NCI-H1694 (cell line): ENCODE data around the gene UNC5CL.
A peak's percentile ranks its signal among the peaks of the same experiment; 100 is the strongest.

ENCODE experiments used
- DNase-seq: peaks from one replicate; lab custom pipeline; 2025; lab: John Stamatoyannopoulos, UW

Gene UNC5CL

DNA sequence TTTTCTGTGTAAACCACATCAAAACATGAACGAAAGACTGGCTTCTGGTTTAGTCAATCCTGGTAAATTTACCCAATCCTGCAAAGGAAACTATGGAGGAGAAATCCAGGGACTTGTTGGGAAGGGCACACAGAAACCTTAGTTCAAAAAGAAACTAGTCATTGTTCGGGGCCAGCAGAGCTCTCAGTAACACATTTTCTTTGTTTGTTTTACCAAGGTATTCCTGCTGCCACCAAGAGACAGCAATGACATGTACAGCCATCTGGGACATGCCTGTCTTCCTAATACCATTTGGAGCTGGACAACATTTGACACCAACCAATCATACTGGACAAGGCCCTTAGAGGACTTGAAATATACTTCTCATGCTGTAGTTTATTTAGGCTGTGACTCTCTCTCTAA is 24.9 kb upstream of the UNC5CL start:
- no peak for DNase-seq

DNA sequence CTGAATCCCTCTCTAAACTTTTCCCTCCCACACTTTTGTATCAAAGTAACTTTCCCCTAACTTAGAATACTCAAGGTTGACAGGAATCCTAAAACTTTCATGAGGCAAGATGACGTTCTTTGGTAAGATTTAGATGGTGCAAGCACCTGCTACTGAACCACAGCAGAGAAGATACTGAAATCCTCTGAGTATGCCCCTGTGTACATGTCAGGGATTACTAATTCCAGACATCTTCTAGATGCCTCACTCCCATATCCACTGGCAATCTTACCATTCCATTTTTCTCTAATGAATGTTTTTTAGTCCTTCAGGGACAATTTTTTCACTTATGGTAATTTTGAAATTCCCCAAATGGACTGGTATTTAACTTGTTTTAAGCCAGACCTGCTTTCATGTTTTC is 23.0 kb upstream of the UNC5CL start:
- no peak for DNase-seq

DNA sequence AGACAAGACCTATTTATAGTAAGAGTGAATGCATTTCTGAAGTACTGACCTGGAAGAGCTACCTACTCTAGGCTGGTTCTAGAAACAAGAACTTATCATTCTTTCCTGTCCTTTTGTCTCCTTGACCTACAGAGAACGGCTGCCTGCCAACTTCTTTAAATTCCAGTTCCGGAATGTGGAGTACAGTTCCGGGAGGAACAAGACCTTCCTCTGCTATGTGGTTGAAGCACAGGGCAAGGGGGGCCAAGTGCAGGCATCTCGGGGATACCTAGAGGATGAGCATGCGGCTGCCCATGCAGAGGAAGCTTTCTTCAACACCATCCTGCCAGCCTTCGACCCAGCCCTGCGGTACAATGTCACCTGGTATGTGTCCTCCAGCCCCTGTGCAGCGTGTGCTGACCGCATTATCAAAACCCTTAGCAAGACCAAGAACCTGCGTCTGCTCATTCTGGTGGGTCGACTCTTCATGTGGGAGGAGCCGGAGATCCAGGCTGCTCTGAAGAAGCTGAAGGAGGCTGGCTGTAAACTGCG is 22.2 kb upstream of the UNC5CL start:
- no peak for DNase-seq

DNA sequence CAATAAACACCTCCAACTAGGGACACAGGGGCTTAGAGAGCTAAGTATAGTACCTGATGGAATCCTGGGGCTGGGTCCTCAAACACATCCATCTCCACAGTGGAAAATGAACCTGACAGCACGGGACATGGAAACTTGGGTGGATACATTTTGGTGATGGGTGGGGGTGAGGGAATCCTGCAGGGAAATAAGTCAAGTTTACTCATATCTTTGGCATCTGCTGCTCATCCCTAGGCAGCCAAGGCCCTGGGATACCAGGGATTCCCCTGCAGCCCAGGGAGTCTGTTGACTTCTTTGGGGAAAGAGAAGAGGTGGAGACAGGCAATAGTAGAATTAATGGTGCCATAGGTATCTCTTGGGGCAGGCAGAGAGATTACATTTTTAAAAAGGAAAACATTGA is 20.5 kb upstream of the UNC5CL start:
- DNase-seq: no peak

DNA sequence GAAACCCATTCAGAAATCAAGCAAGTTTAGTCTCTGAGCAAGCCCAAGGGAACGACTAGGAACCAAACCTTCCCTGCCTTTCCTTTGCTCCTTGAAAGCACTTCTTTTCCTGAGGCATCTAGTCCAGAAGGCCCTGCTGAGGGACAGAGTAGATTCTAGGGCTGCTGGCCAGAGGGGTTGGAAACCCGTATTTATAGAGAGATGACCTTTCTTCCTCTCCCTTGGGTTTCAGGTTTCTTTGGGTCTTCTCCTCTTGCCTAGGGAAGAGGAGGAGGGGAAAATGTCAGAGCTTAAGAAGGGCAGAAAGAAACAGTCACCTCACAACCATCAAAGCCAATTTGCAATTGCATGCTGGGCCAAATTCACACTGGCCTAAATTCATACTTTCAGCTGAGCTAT is 19.8 kb upstream of the UNC5CL start:
- no peak for DNase-seq

DNA sequence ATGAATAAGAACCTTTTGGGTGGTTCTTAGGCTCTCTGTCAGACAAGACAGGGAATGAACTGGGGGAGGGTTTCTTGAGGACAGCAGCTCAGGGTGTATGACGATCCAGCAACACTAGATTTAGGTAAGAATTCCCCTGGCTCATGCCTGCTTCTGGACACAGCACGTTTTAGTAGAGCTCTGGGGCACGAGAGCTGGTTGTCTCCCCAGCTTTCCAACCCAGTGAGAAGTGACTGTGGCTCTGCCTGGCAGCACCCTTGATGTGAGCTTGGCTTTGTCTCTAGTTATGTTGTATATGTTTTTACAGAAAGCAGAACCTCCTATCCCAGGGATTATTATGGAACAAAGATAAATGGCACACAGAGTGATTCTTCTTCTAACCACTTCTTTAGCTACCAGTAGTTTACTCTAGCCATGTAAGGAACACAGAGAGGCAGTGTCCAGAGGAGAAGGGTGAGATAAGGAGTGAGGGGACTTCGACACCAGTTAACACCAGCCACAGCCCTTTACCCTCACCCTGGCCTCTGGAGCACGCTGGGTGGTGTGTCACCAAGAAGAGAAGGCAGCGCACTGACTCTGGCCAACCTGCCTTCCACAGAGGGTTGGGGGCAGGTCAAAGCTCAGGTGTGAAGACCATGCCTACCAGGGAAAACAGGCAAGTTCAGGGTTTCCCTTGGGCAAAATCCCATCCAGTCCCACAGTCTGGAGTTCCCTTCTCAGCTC is 17.9 kb upstream of the UNC5CL start:
- no peak for DNase-seq

DNA sequence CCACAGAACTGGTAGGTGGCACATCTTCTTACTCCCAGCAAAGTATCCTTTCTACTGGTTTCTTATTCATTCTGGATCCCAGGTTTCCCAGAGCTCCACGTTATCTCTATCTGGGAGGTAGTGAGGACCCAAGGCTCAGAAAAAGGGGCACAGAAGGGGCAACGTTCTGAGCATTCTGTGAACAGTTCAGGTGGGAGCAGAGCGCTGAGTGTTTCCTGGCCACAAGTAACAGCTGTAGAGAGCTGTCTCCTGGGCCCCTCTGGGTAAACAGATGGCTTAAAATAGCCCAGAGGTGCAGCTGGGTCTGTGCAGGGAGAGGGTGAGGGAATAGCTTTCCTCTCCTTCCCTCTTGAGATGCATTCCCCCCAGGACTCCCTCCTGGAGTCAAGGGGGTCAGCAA is 16.1 kb upstream of the UNC5CL start:
- DNase-seq: peak; percentile 44

DNA sequence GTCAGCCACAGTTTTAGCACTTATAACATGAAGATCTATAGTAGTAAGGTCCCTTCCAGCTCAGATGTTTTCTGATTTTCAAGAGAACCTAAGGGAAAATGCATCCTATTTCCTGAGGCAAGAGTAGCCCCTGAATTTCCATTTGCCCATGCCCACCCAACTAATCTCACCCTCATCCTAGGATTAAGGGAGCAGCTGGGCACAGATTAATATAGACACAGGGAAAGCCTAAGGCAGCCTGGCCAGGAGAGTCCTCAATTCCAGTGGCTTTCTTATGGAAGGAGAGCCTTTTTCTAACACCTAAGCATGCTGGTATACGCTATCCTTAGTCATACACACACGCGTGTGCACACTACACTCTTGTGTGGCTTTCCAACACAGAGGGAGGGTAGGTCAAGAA is 15.5 kb upstream of the UNC5CL start:
- no peak for DNase-seq

DNA sequence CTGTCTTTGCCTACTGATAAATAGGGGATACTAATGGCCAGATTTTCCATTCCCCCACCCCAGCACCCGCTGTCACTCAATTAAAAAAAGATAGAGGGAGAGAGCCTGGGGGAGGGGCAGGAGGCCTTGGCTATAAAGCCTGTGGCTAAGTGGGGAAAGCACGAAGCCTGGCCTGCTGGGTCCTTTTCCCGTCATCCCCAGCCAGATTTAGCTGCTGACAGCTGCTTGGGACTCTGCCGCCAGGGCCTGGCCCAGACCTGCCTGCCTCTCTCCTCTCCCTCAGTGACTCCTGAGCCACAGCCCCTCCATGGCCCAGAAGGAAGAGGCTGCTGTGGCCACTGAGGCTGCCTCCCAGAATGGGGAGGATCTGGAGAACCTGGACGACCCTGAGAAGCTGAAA is 14.0 kb upstream of the UNC5CL start, which contains the start of gene APOBEC2:
Gene APOBEC2, plus strand, starts transcription at position 162 of the 400 bp plus-strand sequence. Its CDS starts 146 bp downstream, at position 308.
- peak; percentile 17 for DNase-seq

DNA sequence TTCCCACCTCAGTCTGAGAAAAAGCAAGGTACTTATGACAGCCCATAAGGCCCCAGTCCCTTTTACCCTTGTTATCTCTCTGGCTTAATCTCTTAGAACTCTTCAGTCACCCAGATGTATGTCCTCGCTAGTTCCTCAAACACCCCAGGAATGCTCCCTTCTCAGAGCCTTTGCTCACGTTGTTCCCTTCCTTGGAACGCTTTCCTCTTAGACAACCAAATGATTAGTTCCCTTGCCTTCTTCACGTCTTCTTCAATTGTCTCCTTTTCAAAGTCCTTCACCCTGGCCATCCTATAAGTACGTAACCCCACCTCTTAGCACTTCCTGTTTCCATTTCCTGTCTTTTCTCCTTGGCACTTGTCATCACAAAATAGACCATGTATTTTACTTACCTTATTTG is 12.9 kb upstream of the UNC5CL start:
- DNase-seq: no peak

DNA sequence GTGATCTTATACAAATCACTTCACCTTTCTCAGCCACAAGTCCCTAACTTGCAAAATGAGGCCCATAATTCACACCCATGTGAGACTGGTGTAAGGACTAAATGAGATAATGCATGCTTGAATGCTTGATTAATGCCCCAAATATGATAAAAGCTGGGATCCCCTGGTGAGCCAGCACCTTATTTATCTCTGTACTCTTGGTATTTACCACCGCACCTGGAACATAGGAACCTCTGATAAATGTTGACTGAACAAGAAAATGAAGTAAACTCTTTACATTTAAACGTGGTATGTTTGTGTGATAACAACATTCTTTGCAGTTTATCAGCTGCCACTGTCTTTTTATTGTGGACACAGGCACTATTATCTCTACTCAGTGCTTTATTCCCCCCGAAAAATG is 11.5 kb upstream of the UNC5CL start:
- no peak for DNase-seq

DNA sequence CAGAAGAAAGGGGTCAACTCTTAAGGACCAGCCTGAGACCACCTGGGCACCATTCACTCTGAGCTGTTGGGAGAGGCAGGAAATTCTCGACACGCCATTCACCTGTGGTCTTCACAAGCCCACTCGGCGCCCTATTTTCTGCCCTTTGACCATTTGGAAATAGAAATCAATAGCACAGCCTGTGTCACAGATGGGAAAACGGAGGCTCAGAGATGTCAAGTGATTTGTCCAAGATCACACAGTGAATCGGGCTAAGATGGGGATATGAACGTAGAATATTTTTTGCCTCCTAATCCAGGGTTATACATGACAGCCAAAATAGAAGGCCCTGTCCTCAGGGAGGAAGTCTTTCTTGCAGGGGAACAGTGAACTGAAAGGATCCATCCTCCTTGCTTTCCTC is 10.9 kb upstream of the UNC5CL start:
- no peak for DNase-seq

DNA sequence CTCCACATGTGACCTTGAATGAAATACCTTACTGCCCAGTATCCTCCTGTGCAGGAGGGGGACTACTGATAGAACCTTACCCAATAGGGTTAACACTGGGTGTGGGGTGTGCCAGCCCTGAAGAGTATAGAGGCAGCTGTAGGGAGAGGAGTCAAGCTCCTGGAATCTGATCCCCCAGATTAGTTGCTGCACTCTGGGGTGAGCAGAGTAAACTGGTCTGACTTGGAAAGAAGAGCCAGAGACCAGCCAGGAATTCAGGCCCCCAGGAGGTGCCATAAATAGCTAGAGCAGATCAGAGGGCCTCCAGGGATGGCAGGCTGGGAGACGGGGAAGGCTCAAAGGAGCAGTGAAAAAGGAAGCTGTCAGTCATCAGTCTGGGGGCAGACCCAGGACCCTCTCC is 10.5 kb upstream of the UNC5CL start:
- DNase-seq: no peak

DNA sequence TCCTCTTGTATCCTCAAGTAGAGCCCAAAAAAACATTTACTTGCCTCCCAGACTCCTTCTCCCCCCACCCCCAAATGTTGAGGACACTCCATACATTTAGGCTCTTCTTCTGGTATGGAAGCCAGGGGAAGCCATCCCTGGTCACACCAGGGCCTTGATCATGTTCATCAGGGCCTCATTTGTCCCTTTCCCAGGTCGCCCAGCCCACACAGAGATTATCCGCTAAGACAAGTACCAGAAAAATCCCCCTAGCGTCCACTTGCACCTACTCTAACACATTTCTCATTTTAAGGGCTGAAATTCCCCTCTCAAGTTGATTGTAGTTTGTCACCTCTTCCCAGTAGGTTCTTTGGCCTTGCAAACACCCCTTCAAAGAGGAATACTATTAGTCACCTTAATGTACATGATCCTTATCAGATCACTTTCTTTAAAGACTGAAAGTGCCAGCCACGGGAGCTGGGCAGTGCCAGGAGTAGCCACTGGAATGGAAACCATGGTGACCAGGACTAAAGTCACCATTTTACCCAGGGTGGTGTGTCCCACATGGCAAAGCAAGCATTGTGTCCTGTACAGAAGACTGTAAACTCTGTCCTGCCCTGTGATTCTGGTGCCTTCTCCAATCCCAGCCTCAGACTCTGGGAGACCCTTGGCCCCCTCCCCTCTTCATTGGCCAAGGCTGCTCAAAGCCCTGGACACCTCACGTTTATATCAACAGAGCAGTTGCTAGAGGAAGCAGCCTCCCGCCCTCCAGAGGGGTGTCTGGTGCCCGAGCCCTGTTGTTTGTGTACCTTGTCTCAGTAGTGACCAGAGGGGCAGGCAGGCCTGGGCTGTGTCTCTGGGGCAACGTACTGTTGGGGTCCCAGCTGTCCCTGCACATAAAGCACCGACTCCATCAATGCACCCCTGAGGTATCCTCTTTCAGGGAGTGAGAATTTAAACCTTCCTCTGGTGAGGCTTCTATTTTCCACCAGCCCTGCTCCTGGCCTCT is 9.0 kb upstream of the UNC5CL start:
- no peak for DNase-seq

DNA sequence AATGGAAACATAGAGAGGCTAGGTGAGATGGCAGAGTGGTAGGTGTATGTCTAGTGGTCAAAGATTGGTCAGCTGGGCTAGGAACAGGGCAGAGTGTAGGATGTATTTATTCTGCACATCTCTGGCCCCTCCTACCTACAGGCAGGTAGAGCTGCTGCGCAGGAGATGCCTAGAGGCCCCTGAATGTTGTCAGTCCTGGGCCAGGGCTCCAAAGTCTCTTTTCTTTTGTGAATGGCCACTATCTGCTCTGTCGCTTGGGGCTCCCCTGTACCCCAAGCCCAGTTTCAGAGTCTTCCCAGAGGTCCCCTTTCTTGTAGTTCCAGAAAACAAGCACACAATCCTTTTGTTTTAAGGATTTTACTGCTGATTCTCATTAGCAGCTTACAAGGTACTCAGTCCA is 8.3 kb upstream of the UNC5CL start:
- DNase-seq: no peak

DNA sequence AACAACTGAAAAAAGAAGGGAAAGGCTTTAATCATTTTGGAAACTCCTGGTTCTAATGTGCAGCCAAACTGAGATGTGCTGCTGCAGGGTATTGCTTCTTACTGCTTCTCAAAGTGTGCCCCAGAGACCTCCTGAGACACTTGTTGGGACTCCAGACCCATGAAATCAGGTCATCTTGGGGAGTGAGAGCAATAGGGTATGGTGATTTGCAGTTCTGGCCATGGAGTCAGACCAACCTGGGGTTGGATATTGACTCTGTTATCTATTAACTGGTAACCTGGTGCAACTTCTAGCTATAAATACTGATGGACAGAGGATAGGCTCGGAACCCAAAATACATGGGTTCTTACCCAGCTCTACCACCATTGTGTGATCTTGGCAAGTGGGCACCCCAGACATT is 7.1 kb upstream of the UNC5CL start:
- DNase-seq: no peak

DNA sequence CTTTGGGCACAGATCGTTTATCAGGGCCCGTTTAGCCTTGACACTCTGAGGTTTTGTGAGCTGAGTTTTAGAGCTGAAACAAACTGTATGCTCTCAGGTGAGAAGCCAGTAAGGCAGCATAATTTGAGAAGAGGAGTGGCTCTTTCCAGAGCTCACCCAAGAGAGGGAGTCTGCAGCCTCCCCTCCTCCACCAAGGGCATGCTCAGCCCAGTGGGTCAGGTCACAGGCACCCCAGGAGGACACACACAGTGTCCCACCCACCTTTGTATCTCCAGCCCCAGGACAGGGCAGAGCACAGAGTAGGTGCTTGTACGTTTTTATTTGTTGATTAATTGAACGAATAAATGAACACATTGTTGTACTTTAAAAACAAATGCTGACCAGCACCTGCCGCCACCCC is 6.6 kb upstream of the UNC5CL start:
- DNase-seq: no peak

DNA sequence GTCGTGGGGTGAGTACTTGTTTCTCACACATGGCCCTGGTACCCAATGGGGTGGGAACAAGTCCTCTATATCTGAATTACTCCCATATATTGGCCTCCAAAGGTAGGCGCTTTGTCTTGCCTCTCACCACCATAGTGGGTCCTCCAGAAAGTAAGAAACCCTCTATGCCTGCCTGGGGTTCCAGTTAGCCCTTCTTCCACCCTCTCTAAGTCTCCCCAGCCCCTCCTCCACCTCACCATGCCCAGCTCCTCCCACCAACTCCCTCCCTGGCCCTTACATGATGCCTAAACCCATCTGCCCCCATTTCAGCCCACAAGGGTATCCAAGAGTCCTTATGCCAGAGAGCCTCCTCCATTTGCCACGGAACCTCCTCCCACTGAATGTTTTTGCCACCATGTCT is 4.1 kb upstream of the UNC5CL start:
- no peak for DNase-seq

DNA sequence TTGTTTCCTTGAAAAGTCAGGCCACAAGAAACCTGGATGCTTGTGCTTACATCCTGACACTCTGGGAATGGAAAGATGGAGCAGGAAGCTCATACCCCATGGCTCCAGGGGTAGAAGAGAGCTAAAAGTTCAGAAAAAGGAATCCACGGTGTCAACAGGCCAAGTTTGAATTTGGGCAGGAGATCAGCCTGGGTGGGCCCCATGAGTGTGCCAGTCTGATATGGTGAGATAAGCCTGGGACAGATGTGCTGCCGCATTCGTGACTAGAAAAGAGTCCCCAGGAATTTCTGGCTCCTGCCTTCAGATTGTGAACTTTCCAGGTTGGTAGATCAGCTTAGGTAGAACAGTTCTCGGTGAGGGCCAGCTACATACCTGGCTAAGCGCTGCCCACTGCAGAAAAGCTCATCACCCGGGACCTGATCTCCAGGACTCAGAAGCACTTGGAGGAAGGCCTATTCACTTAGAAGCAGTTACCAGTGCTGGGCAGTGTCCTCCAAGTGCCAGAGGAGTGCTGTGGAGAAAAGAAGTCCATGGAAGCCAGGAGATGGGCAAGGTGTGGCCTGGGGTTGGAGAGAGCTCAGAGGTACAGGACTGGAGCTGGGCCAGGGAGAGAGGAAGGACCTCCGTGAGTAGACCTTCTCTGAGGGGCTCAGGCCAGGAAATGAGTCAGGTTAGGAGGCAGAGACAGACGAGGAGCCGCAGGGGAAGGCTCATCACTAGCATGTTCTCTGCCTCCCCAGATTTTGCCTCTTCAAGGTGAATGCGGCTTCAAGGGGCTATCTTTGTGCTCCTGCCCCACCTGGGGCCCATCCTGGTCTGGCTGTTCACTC is 3.4 kb upstream of the UNC5CL start, which contains the start of gene TSPO2:
Gene TSPO2, plus strand, starts transcription at position 242 of the 830 bp plus-strand sequence. Its CDS starts 519 bp downstream, at position 761.
- no peak for DNase-seq

DNA sequence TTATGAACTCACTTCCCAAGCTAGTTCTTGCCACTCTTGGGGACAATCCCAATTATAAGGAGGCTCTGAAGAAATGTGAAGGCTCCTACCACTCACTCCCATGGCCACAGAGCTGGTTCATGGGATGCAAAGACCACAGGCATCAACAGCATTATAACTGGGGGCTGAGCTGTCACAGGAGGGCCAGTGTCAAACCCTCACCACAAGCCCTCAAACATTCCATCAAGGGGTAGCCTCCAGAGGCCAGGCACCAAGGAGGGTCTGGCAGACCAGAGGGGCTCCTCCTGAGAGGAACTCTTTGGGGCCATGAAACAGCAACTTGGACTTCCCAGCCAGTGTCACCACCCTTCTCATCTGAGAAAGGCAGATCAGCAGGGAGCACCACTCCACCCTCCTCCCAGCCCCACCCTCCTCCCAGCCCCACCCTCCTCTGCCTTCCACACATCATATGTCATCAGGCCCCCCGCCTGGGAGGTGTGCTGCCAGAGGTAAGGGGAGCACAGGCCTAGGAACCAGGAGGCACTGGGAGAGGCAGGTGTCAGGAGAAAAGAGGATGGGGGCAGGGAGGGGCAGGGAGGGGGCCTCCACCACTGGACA is 2.0 kb upstream of the UNC5CL start:
- DNase-seq: no peak
